ENCODE results near the gene VSTM1. TPM values are rescaled to one million over a fixed set of nuclear protein-coding genes. Genes with fewer than 3 reads are reported as not detected.

Gene VSTM1
- total RNA-seq, 1 experiment from 2014 or later, result not detected

GRCh38 chr19:54077334-54077733 lies 13.6 kb upstream of the VSTM1 start:
- ChIA-PET POLR2A (ENCODE audit: unreplicated experiment) (no interaction called here), CTCF (no interaction called here)
- no peak overlapping the region for H3K4me2 ChIP-seq (ENCODE audit: low read length)
- H3K36me3 ChIP-seq (ENCODE audit: low read depth, low read length), result no peaks in the 10 kb centered on the region
- H3K27ac ChIP-seq (ENCODE audit: low read length), result no peak overlapping the region
- no peaks in the 10 kb centered on the region for H3K27me3 ChIP-seq (ENCODE audit: low read length)
- H3K9ac ChIP-seq (ENCODE audit: low read length), result no peak overlapping the region
- DNase-seq (no peak), ATAC-seq (no peak)
- intact Hi-C loops (cut with micrococcal nuclease), result no loop called here
- H4K20me1 ChIP-seq (ENCODE audit: low read length), result no peaks in the 10 kb centered on the region
- no peaks in the 10 kb centered on the region for H3K9me2 ChIP-seq (replicated peaks; ENCODE audit: low read length)
- no TSS peak for BruUV-seq (replicated peaks)
- peaks cover 6% of the 10 kb centered on the region; the same call in 1 of the 2 replicates for H3K9me3 ChIP-seq (ENCODE audit: low read length)
- TF ChIP-seq CTCF (conservative IDR thresholded peaks at IDR 0.05; ENCODE audit: low read depth, low read length) (no peak), EZH2phosphoT487 (IDR thresholded peaks at IDR 0.05; ENCODE audit: borderline replicate concordance, low read length) (no peak), EZH2 (IDR thresholded peaks at IDR 0.05; ENCODE audit: low read length, unreplicated experiment) (no peak)
- H3F3A ChIP-seq (ENCODE audit: low read length, unreplicated experiment), result no peaks in the 10 kb centered on the region
- H3K4me1 ChIP-seq (ENCODE audit: insufficient read depth, low read length), result no peaks in the 10 kb centered on the region
- no peak overlapping the region for H3K4me3 ChIP-seq (ENCODE audit: low read length)
- H3K79me2 ChIP-seq (ENCODE audit: low read length), result no peaks in the 10 kb centered on the region
- H2AFZ ChIP-seq (ENCODE audit: low read length), result no peak overlapping the region

GRCh38 chr19:54074851-54075250 lies 11.2 kb upstream of the VSTM1 start:
- Histone ChIP-seq H3K9me3 (ENCODE audit: low read length) (peaks cover 1% of the 10 kb centered on the region; the same call in 1 of the 2 replicates), H3K27ac (ENCODE audit: low read length) (no peak overlapping the region), H4K20me1 (ENCODE audit: low read length) (no peaks in the 10 kb centered on the region), H3F3A (ENCODE audit: low read length, unreplicated experiment) (no peaks in the 10 kb centered on the region), H3K4me3 (ENCODE audit: low read length) (no peak overlapping the region), H3K4me2 (ENCODE audit: low read length) (no peak overlapping the region), H3K27me3 (ENCODE audit: low read length) (0 out of 2 replicates have a peak, but pooled peaks cover under 1% of the 10 kb centered on the region), H3K36me3 (ENCODE audit: low read depth, low read length) (no peaks in the 10 kb centered on the region), H3K79me2 (ENCODE audit: low read length) (no peaks in the 10 kb centered on the region), H3K9ac (ENCODE audit: low read length) (no peak overlapping the region), H3K4me1 (ENCODE audit: insufficient read depth, low read length) (no peaks in the 10 kb centered on the region), H2AFZ (ENCODE audit: low read length) (no peak overlapping the region), H3K9me2 (replicated peaks; ENCODE audit: low read length) (no peaks in the 10 kb centered on the region)
- BruUV-seq (replicated peaks), result no TSS peak
- intact Hi-C loops (cut with micrococcal nuclease), result no loop called here
- CTCF ChIA-PET, result no interaction called here
- TF ChIP-seq EZH2phosphoT487 (IDR thresholded peaks at IDR 0.05; ENCODE audit: borderline replicate concordance, low read length), result no peak
- no peak for TF ChIP-seq EZH2 (IDR thresholded peaks at IDR 0.05; ENCODE audit: low read length, unreplicated experiment)
- no peak for TF ChIP-seq CTCF (conservative IDR thresholded peaks at IDR 0.05; ENCODE audit: low read depth, low read length)
- ATAC-seq (no peak), DNase-seq (no peak)
- POLR2A ChIA-PET (ENCODE audit: unreplicated experiment), result no interaction called here

- no peak overlapping the region for H3K27ac ChIP-seq (ENCODE audit: low read length)
- no peak overlapping the region for H3K4me2 ChIP-seq (ENCODE audit: low read length)
- H3K9me3 ChIP-seq (ENCODE audit: low read length), result peaks cover 9% of the 10 kb centered on the region; the same call in 1 of the 2 replicates
- no peaks in the 10 kb centered on the region for H3K9me2 ChIP-seq (replicated peaks; ENCODE audit: low read length)
- TF ChIP-seq EZH2 (IDR thresholded peaks at IDR 0.05; ENCODE audit: low read length, unreplicated experiment), result no peak
- TF ChIP-seq EZH2phosphoT487 (IDR thresholded peaks at IDR 0.05; ENCODE audit: borderline replicate concordance, low read length), result no peak
- no peak for TF ChIP-seq CTCF (conservative IDR thresholded peaks at IDR 0.05; ENCODE audit: low read depth, low read length)
- H3F3A ChIP-seq (ENCODE audit: low read length, unreplicated experiment), result no peaks in the 10 kb centered on the region
- no TSS peak for BruUV-seq (replicated peaks)
- H3K4me1 ChIP-seq (ENCODE audit: insufficient read depth, low read length), result no peaks in the 10 kb centered on the region
- no peak for DNase-seq
- H3K27me3 ChIP-seq (ENCODE audit: low read length), result peaks cover 9% of the 10 kb centered on the region; the same call in 1 of the 2 replicates
- H4K20me1 ChIP-seq (ENCODE audit: low read length), result no peaks in the 10 kb centered on the region
- ChIA-PET POLR2A (ENCODE audit: unreplicated experiment) (no interaction called here), CTCF (no interaction called here)
- H2AFZ ChIP-seq (ENCODE audit: low read length), result no peak overlapping the region
- ATAC-seq, result no peak
- no peak overlapping the region for H3K9ac ChIP-seq (ENCODE audit: low read length)
- H3K79me2 ChIP-seq (ENCODE audit: low read length), result no peaks in the 10 kb centered on the region
- no peak overlapping the region for H3K4me3 ChIP-seq (ENCODE audit: low read length)
- no peaks in the 10 kb centered on the region for H3K36me3 ChIP-seq (ENCODE audit: low read depth, low read length)
- intact Hi-C loops (cut with micrococcal nuclease), result no loop called here
Measured at GRCh38 chr19:54073829-54074228, 10.1 kb upstream of the VSTM1 start.

Measured in PC-3 (cell line).